ENCODE results near the gene SERPINE1.

The SERPINE1 gene

DNA sequence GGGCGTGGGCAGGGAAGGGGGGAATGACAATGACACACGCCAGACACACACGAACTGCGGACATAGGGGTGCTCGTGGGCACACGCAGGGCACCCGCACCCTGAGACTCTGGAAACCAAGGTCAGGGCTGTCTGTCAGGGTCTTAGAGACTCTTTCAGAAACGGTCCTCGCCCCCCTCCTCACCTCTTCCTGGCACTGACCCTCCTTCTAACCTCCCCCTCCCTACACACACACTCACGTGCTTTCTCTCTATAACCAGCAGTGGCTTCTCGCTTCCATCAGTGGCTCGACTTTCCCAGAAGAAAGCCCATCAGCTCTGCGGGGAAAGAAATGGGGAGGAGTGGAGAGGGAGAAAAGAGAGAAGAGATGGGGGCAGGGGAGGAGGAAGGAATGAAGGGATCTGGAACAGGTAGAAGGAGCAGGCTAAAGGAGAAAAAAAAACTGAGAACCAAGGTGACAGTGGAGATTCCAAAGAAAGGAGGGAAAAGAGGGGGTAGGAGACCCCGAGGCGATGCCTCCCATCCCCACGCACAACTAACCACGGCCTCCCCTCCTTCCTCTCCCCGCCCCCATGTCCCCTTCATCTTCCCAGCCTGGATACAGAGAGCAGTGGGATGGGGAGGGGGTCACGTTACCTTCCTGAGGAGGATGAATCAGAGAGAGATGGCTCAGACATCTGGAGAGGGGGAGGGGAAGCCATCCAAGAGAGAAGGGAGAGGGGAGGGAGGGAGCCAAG is 40.2 kb downstream of the SERPINE1 start:
- no peak for TF ChIP-seq GATA2 (IDR thresholded peaks at IDR 0.05; ENCODE audit: low read depth, low read length)
- TF ChIP-seq GATA3 (IDR thresholded peaks at IDR 0.05; ENCODE audit: low read depth, low read length) = no peak

GRCh38 chr7:101167645-101168411 is 40.9 kb downstream of the SERPINE1 start:
- TF ChIP-seq GATA3 (IDR thresholded peaks at IDR 0.05; ENCODE audit: low read depth, low read length) (no peak), GATA2 (IDR thresholded peaks at IDR 0.05; ENCODE audit: low read depth, low read length) (peak; percentile 59)

DNA sequence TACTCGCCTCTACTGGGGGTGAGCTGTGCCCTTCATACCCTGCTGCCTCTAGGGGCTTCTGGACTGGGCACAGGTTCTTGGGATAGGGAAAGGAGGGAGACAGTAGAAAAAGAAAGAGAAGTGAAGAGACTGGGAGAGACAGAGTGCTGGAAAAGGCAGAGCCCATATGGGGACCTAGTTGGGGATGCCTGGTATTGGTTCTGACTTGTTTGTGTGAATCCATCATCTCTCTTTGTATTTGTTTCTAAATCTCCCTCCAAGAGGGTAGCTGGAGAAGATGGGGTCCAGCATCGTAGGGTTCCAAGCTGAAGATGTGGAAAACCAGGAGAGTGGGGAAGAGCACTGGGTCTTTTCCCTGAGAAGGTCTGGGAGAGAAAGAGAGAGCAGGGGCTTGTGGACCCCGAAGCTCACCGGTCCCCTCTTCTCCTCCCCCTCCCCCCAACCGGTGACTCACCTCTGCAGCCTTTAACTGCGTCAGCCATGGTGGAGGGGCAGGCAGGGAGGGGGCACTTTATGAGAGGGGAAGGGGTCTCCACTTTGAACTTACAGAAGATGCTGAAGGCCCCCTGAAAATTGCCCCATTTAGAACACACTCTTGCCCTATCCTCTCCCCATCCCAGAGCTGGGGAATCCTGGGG is 41.6 kb downstream of the SERPINE1 start:
- TF ChIP-seq GATA3 (IDR thresholded peaks at IDR 0.05; ENCODE audit: low read depth, low read length) (no peak), GATA2 (IDR thresholded peaks at IDR 0.05; ENCODE audit: low read depth, low read length) (no peak)

DNA sequence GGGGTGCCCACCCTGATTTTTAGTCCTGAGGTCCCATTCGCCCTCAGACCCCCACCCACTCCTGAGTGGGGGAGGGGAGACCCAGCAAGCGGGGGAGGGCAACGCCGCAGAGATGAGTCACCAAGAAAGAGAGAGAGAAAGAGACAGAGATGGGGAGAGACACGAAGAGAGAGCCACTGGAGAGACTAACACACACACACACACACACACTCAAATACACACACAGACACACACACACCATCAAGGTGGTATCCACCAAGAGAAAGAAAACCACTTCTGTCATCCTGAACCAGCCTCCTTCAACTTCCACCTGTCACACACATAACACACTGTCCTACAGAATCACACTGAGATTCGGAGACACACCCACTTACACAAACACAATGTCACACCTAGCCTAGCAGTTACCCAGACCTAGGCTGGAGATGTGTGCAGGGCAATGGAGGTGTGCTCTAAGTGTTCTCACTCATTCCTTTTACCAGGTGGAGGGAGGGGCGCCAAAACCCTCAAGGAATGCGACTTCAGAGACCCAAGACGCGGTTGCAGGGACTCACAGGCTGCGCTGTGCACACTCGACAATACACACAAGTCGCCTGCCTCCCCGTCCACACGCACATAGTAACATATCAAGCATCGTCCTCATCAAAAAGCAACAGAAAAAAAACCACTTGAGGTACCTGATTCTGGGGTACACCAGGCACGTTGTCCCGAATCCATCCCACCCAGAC is 42.4 kb downstream of the SERPINE1 start:
- TF ChIP-seq GATA2 (IDR thresholded peaks at IDR 0.05; ENCODE audit: low read depth, low read length) = no peak
- no peak for TF ChIP-seq GATA3 (IDR thresholded peaks at IDR 0.05; ENCODE audit: low read depth, low read length)

DNA sequence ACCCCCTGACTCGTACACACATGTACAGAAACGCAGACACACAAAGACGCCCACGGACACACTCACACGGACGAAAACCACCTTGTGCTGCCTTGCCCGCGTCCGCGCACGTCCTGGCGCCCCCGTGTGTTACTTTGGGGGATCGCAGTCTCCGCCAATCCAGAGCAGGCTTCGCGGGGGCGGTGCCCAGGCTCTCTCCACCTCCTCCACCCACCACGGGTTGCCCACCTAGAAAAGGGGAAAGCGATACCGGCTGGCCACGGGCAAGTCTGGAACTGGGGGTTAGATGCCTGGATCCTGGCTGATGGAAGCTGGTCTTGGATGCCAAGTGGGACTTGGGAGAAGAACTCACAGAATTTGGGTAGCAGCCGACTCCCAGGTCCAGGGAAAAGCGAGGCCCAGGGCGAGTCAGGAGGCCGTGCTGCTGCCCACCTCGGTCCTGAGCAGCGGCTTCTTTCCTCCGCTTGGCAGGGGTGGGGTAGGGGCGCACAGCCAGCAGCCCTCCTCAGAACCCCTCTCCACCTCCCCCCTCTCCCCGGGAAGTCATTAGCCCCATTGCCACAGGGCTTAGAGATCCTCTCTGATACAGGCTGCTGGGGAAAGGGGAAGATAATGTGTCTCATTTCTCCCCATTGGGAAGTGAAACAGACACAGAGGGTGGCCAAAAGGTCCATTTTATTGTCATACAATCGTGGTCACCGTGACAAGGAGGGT is 43.1 kb downstream of the SERPINE1 start:
- TF ChIP-seq GATA3 (IDR thresholded peaks at IDR 0.05; ENCODE audit: low read depth, low read length) (no peak), GATA2 (IDR thresholded peaks at IDR 0.05; ENCODE audit: low read depth, low read length) (peak; percentile 93)

DNA sequence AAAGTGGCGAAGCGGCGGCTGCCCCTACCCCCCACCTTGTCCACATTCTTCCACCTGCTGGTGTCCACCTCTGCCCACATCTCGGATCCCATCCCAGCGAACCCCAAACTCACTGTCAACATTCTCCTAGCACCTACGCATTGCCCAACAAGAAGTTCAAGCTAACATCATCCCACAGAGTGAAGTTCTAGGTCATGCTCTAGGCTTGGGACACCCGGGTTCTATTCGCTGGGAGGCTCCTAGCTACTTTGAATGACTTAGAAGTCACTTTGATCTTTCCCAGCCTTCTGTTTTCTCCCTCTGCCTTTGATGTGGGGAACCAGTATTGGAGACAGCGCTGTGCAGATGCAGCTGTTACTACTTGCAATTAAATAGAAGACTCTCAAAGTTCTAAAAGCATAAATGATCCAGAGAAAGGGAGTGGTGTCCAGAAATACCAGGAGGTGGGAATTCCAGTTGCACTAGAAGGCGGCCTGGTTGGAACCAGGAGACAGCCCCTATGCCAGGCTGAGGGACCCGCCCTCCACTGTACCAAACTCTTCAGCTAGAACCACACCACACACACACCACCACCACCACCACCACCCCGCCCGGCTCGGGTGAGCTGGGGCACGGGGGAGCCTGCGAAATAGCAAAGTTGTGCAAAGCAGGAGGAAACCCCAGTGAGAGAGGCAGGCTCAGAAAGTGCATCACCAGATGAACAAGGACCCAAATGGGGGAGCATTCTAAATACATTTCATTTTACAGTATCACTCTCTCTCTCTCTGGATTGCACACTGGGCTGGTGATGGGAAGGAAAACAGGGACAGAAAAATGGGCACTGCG is 43.9 kb downstream of the SERPINE1 start:
- TF ChIP-seq GATA2 (IDR thresholded peaks at IDR 0.05; ENCODE audit: low read depth, low read length) (no peak), GATA3 (IDR thresholded peaks at IDR 0.05; ENCODE audit: low read depth, low read length) (no peak)

- TF ChIP-seq GATA2 (IDR thresholded peaks at IDR 0.05; ENCODE audit: low read depth, low read length) (no peak), GATA3 (IDR thresholded peaks at IDR 0.05; ENCODE audit: low read depth, low read length) (no peak)
These were observed 44.5 kb downstream of the SERPINE1 start for GRCh38 chr7:101171442-101171837.

DNA sequence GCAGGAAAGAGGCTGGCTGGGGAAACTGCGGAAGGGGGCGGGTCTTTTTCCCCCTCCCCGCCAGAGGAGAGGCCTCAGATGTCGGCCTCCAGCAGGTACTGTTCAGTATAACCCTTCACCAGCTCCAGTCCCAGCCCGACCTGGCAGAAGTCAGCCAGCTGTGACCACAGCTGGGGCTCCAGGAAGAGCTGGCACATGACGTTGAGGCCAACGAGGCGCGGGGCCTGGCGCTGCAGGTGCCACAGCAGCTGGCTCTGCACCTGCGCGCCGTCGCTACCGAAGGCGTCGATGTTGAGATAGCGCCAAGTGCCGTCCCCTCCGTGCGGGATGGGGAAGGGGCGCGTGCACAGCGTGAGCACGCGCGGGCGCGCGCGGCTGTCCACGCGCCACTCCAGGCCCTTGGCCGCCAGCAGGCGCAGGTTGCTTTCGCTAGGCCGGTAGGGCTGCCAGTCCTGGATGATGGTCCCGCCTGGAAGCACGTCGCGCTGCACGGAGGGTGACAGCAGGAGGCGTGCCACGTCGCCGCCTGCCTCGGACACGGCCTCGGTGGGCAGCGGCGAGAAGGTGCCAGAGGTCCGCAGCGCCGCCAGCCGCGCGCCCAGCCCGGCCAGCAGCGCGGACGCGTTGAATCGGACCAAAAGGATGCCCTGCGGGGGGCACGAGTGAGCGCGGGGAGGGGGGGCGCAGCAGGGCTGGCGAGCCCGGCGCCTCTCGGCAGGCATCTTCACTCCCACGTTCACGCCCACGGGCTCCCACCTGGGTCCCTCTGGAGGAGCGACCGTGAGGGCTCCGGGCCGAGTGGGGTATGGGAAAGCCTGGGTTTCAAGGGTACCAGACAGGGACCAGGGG is 45.3 kb downstream of the SERPINE1 start:
- TF ChIP-seq GATA3 (IDR thresholded peaks at IDR 0.05; ENCODE audit: low read depth, low read length) (no peak), GATA2 (IDR thresholded peaks at IDR 0.05; ENCODE audit: low read depth, low read length) (no peak)

DNA sequence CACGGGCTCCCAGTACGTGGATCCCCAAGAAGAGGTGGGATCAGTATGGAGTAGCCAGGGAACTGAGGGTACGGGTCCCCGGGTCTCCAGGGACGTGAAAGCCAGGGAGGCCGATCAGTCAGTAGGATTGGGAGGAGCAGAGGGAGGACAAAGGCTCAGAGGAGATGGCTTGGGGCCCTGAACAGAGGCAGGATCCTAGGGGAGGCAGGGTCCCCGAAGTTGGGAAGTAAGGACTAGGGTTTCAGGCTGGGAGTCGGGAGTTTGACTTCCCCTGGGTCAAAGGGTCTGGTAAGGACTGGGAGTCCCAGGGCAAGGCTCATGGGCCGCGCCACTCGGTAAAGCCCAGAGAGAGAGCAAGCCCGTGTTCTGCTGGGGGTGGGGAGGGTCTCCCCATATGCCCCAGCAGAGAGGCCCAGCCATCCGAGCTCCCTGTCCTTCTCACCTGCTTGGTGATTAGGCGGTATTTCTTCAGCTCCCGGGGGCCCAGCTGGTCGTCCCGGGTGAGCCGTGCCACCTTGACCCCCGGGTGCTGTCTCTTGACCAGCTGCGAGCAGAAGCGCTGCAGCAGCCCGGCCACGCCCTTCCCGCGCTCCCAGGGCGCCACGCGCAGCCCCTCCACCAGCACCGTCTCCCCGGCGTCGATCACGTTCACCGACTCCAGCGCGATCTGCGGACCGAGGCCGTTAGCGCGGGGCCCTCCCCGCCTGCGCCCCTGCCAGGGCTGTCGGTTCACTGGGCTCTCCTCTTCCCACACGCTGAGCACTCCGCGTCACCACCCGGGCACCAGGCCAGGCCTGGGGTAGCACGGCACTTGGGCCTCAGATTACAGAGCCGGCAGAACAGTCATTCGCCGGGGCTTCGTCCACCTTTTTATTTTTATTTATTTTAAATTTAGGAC is 46.2 kb downstream of the SERPINE1 start:
- no peak for TF ChIP-seq GATA2 (IDR thresholded peaks at IDR 0.05; ENCODE audit: low read depth, low read length)
- TF ChIP-seq GATA3 (IDR thresholded peaks at IDR 0.05; ENCODE audit: low read depth, low read length) = no peak

DNA sequence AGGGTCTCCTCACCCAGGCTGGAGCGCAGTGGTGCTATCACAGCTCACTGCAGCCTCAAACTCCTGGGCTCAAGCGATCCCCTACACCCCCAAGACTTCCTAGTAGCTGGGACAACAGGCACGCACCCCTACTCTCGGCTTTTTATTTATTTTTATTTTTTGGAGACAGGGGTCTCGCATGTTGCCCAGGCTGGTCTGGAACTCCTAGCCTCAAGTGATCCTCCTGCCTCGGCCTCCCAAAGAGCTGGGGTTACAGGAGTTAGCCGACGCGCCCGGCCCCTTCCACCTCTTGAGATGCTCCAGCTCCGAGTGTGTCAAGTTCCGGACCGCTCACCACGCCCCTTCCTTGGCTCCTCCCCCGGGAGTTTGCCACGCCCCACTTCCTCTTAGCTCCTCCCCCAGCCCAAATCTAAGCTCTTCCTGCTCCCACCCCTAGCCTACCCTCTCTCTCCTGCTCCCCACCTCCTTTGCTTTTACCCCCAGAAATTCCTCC is 46.9 kb downstream of the SERPINE1 start:
- TF ChIP-seq GATA3 (IDR thresholded peaks at IDR 0.05; ENCODE audit: low read depth, low read length) = no peak
- no peak for TF ChIP-seq GATA2 (IDR thresholded peaks at IDR 0.05; ENCODE audit: low read depth, low read length)
